ENCODE results near the gene INHBE.

Gene INHBE

GRCh38 chr12:57459055-57459749 lies 4.1 kb downstream of the INHBE start (continued):
- no peak for TF ChIP-seq SALL2 (tag by site-specific recombination; IDR thresholded peaks at IDR 0.05; ENCODE audit: borderline replicate concordance)
- no peak for TF ChIP-seq WT1 (tag by site-specific recombination; IDR thresholded peaks at IDR 0.05)
- peak; percentile 59; the same call in 1 of the 2 replicates for TF ChIP-seq ZNF639 (tag by site-specific recombination; IDR thresholded peaks at IDR 0.05)
- no peak for TF ChIP-seq ZNF350 (tag by site-specific recombination; IDR thresholded peaks at IDR 0.05)
- no peak for TF ChIP-seq ZNF791 (tag by site-specific recombination; IDR thresholded peaks at IDR 0.05)
- TF ChIP-seq ZNF394 (tag by site-specific recombination; IDR thresholded peaks at IDR 0.05; ENCODE audit: borderline replicate concordance): no peak; the same call in 1 of the 2 replicates
- TF ChIP-seq ZSCAN23 (tag by site-specific recombination; IDR thresholded peaks at IDR 0.05): 0 out of 2 replicates have a peak, but pooled peaks have one; percentile 21
- no peak for TF ChIP-seq ZNF670 (tag by site-specific recombination; IDR thresholded peaks at IDR 0.05; ENCODE audit: low read depth)
- TF ChIP-seq ZNF239 (tag by site-specific recombination; IDR thresholded peaks at IDR 0.05): no peak
- no peak for TF ChIP-seq ZNF114 (tag by site-specific recombination; IDR thresholded peaks at IDR 0.05)
- TF ChIP-seq ZBTB17 (tag by site-specific recombination; IDR thresholded peaks at IDR 0.05): peak; percentile 96
- TF ChIP-seq RBAK (tag by site-specific recombination; IDR thresholded peaks at IDR 0.05): no peak
- peak; percentile 70; the same call in 1 of the 2 replicates for TF ChIP-seq ZNF324 (tag by site-specific recombination; IDR thresholded peaks at IDR 0.05)
- no peak for TF ChIP-seq ZNF433 (tag by site-specific recombination; IDR thresholded peaks at IDR 0.05; ENCODE audit: low read depth)
- no peak for TF ChIP-seq ZNF544 (tag by site-specific recombination; IDR thresholded peaks at IDR 0.05)
- TF ChIP-seq ZNF354C (tag by site-specific recombination; IDR thresholded peaks at IDR 0.05; ENCODE audit: borderline replicate concordance, low read depth): no peak
- TF ChIP-seq ZNF830 (tag by site-specific recombination; IDR thresholded peaks at IDR 0.05; ENCODE audit: low read depth): no peak
- no peak for TF ChIP-seq YY2 (tag by site-specific recombination; IDR thresholded peaks at IDR 0.05)
- peak; percentile 46 for TF ChIP-seq IKZF3 (tag by site-specific recombination; IDR thresholded peaks at IDR 0.05)
- TF ChIP-seq ZSCAN30 (tag by site-specific recombination; IDR thresholded peaks at IDR 0.05): no peak; the same call in 1 of the 2 replicates
- no peak for TF ChIP-seq ZNF521 (tag by site-specific recombination; IDR thresholded peaks at IDR 0.05)
- TF ChIP-seq HOXA7 (CRISPR knock-in tag; IDR thresholded peaks at IDR 0.05; ENCODE audit: borderline replicate concordance): no peak
- TF ChIP-seq ZBTB1 (tag by site-specific recombination; IDR thresholded peaks at IDR 0.05): 0 out of 2 replicates have a peak, but pooled peaks have one; percentile 14
- no peak for TF ChIP-seq ZNF747 (tag by site-specific recombination; IDR thresholded peaks at IDR 0.05)
- TF ChIP-seq ZNF560 (tag by site-specific recombination; IDR thresholded peaks at IDR 0.05; ENCODE audit: borderline replicate concordance): no peak
- TF ChIP-seq ZNF24 (tag by site-specific recombination; IDR thresholded peaks at IDR 0.05): no peak; the same call in 1 of the 2 replicates
- TF ChIP-seq ZBTB8A (tag by site-specific recombination; IDR thresholded peaks at IDR 0.05): peak; percentile 95
- peak; percentile 64 for TF ChIP-seq FEZF1 (tag by site-specific recombination; IDR thresholded peaks at IDR 0.05)
- TF ChIP-seq ZNF561 (tag by site-specific recombination; IDR thresholded peaks at IDR 0.05; ENCODE audit: borderline replicate concordance): peak; percentile 66; the same call in 1 of the 2 replicates
- TF ChIP-seq SP7 (tag by site-specific recombination; IDR thresholded peaks at IDR 0.05): peak; percentile 61
- no peak for TF ChIP-seq ZNF792 (tag by site-specific recombination; IDR thresholded peaks at IDR 0.05)
- TF ChIP-seq TRIM28 (IDR thresholded peaks at IDR 0.05; ENCODE audit: borderline replicate concordance, low read length): no peak
- TF ChIP-seq ZNF629 (tag by site-specific recombination; IDR thresholded peaks at IDR 0.05): peak; percentile 89
- TF ChIP-seq ZNF335 (tag by site-specific recombination; conservative IDR thresholded peaks at IDR 0.05): peak; percentile 69
- TF ChIP-seq ZSCAN4 (tag by site-specific recombination; IDR thresholded peaks at IDR 0.05): no peak
- TF ChIP-seq ZNF148 (tag by site-specific recombination; IDR thresholded peaks at IDR 0.05; ENCODE audit: borderline replicate concordance): no peak
- no peak for TF ChIP-seq ZNF292 (tag by site-specific recombination; IDR thresholded peaks at IDR 0.05; ENCODE audit: borderline replicate concordance, low read depth)
- TF ChIP-seq ZFP69B (tag by site-specific recombination; IDR thresholded peaks at IDR 0.05): peak; percentile 36; the same call in 1 of the 2 replicates

Data from HEK293 (cell line).